Endodermal cell (in vitro differentiated cells): Measurements from ENCODE around the gene KRT25. TPM values are rescaled to one million over a fixed set of nuclear protein-coding genes. Genes with fewer than 3 reads are reported as not detected.

Experiments
- DNase-seq: peaks from one replicate; pipeline ENCODE4 v3.0.0-alpha.2; 2017
- H3K27ac ChIP-seq: 2 replicates; pipeline ENCODE4 v1.5.1; 2013; ENCODE audit warnings: mild to moderate bottlenecking, low read depth, low read length, moderate library complexity
- H3K27me3 ChIP-seq: 2 replicates; pipeline ENCODE4 v1.6.1; 2013; ENCODE audit warnings: mild to moderate bottlenecking, low read length, moderate library complexity; ENCODE audit not compliant: insufficient read depth, control insufficient read depth, poor library complexity, severe bottlenecking
- H3K36me3 ChIP-seq: 2 replicates; pipeline ENCODE4 v1.7.0; 2013; ENCODE audit warnings: mild to moderate bottlenecking, low read length, moderate library complexity; ENCODE audit not compliant: control insufficient read depth, insufficient read depth
- H3K4me1 ChIP-seq: one replicate; pipeline ENCODE4 v1.7.0; 2013; ENCODE audit warnings: low read length; ENCODE audit not compliant: control insufficient read depth, insufficient read depth
- H3K4me3 ChIP-seq: 2 replicates; pipeline ENCODE4 v1.5.1; 2013; ENCODE audit warnings: mild to moderate bottlenecking, low read length, moderate library complexity
- H3K9ac ChIP-seq: 2 replicates; pipeline ENCODE4 v1.6.1; 2013; ENCODE audit warnings: mild to moderate bottlenecking, low read length, moderate library complexity; ENCODE audit not compliant: poor library complexity, severe bottlenecking; ENCODE audit errors: extremely low read depth
- H3K9me3 ChIP-seq: 2 replicates; pipeline ENCODE4 v1.6.1; 2013; ENCODE audit warnings: mild to moderate bottlenecking, low read length, moderate library complexity; ENCODE audit not compliant: control insufficient read depth
- H3K27ac Mint-ChIP-seq: 2 replicates; pipeline ENCODE4 v1.8.0; 2020; ENCODE audit warnings: mixed read lengths
- H3K27me3 Mint-ChIP-seq: 2 replicates; pipeline ENCODE4 v1.8.0; 2021; ENCODE audit warnings: mild to moderate bottlenecking, mixed read lengths; ENCODE audit not compliant: insufficient read depth
- H3K36me3 Mint-ChIP-seq: 2 replicates; pipeline ENCODE4 v1.8.0; 2020; ENCODE audit warnings: low read depth, mixed read lengths
- H3K4me1 Mint-ChIP-seq: 2 replicates; pipeline ENCODE4 v1.8.0; 2020; ENCODE audit warnings: mixed read lengths
- H3K4me3 Mint-ChIP-seq: 2 replicates; pipeline ENCODE4 v1.8.0; 2020; ENCODE audit warnings: mild to moderate bottlenecking, moderate library complexity, mixed read lengths
- H3K9me3 Mint-ChIP-seq: 2 replicates; pipeline ENCODE4 v1.8.0; 2020; ENCODE audit warnings: mild to moderate bottlenecking, mixed read lengths
- WGBS, 2 experiments: methylation state at CpG; one replicate each; pipeline versions ENCODE4 v1.1.5 to v1.1.7; 2013; ENCODE audit warnings: missing lambda C conversion rate in 2 of 2, mixed read lengths in 1 of 2; ENCODE audit not compliant: insufficient coverage in 1 of 2, insufficient read length in 1 of 2; 5-methylcytosine and 5-hydroxymethylcytosine counted together
- total RNA-seq, 2 donors: library from RNA; stranded (reverse); fragmentation: NEBNext Ultra II Directional in 1 of 2; extraction: Animal tissue kit (Norgen Biotek cat#: 25700) in 1 of 2; gene quantifications; 2 replicates in 1 of 2; 3 replicates in 1 of 2; pipeline ENCODE4 v1.2.1, GENCODE V29; 2021
- TF ChIP-seq, protein P1 (sequence below): fragments of 200-600 bp; sonication (generic); conservative IDR thresholded peaks from 2 replicates; pipeline ENCODE4 v1.5.0; 2021; ENCODE audit warnings: antibody characterized with exemption, mild to moderate bottlenecking

KRT25 gene
- total RNA-seq, 2 donors from 2014 or later = not detected

DNA sequence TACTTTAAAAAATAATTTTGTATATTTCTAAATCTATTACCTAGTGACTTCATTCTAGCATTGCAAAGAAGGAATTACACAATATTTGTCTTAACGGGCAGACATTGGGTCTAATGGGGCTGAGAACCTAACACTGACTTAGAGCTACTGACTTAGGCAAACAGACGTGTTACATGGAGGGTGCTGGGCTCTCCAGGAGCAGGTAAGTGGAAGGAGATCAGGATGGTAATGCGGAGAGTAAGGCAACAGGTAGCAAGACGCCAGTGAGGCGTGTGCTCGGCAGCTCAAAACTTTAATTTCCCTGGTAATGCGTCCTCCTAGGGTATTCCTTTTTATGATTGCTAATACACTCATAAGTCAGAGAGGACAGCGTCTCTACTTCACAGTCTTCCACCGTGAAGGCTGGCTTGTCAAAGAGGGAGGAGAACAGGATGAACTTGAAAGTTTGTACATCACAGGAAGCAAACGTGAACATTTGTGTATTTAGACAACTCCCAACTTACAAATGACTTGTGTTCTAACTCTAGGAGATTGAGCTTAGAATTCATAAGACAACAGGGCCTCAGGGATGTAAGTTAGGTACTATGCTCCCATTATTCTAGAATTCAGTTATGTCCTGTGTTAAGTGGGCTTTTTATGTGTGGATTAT lies 40.0 kb upstream of the KRT25 start:
- peaks cover 10% of the 10 kb centered on the region for H3K27me3 ChIP-seq
- H3K9me3 Mint-ChIP-seq = no peaks in the 10 kb centered on the region
- no peaks in the 10 kb centered on the region for H3K36me3 ChIP-seq
- no peak overlapping the region for H3K4me3 ChIP-seq
- H3K27ac ChIP-seq = no peak overlapping the region
- H3K4me3 Mint-ChIP-seq = no peak overlapping the region
- H3K4me1 ChIP-seq = no peaks in the 10 kb centered on the region
- no peak for DNase-seq
- no peak overlapping the region for H3K9ac ChIP-seq
- no peaks in the 10 kb centered on the region for H3K36me3 Mint-ChIP-seq
- TF ChIP-seq, protein P1, sequence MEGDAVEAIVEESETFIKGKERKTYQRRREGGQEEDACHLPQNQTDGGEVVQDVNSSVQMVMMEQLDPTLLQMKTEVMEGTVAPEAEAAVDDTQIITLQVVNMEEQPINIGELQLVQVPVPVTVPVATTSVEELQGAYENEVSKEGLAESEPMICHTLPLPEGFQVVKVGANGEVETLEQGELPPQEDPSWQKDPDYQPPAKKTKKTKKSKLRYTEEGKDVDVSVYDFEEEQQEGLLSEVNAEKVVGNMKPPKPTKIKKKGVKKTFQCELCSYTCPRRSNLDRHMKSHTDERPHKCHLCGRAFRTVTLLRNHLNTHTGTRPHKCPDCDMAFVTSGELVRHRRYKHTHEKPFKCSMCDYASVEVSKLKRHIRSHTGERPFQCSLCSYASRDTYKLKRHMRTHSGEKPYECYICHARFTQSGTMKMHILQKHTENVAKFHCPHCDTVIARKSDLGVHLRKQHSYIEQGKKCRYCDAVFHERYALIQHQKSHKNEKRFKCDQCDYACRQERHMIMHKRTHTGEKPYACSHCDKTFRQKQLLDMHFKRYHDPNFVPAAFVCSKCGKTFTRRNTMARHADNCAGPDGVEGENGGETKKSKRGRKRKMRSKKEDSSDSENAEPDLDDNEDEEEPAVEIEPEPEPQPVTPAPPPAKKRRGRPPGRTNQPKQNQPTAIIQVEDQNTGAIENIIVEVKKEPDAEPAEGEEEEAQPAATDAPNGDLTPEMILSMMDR = no peak
- peaks cover 4% of the 10 kb centered on the region for H3K4me1 Mint-ChIP-seq
- WGBS, 2 experiments = 91 to 96% methylated on average over 9 to 10 of the region's 10 CpGs
- peaks cover 24% of the 10 kb centered on the region for H3K27me3 Mint-ChIP-seq
- H3K9me3 ChIP-seq = no peaks in the 10 kb centered on the region
- no peak overlapping the region for H3K27ac Mint-ChIP-seq

DNA sequence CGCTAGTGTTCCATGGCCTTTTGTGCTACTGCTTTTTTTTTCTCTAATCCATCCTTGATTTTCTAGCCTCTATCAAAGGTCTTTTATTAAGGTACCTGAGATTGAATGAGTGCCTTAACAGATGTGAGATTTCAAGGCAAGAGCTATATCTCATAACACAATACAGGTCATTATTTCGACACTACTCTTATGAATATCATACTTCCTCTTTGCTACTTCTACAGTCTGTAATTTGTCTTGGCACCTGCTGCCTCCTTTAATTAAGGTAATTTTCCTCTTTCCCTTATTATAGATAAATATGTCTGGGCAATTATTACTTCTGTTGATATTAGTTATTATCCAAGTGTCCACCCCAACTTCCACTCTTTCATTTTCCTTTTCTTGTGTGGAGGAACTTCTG lies 39.3 kb upstream of the KRT25 start:
- H3K9ac ChIP-seq = no peak overlapping the region
- no peaks in the 10 kb centered on the region for H3K36me3 ChIP-seq
- DNase-seq = no peak
- Mint-ChIP-seq H3K4me1 (peaks cover 4% of the 10 kb centered on the region), H3K9me3 (no peaks in the 10 kb centered on the region), H3K27me3 (peaks cover 21% of the 10 kb centered on the region), H3K4me3 (no peak overlapping the region), H3K27ac (no peak overlapping the region), H3K36me3 (no peaks in the 10 kb centered on the region)
- H3K4me1 ChIP-seq = no peaks in the 10 kb centered on the region
- TF ChIP-seq, protein P1 = no peak
- H3K27ac ChIP-seq = no peak overlapping the region
- no peaks in the 10 kb centered on the region for H3K9me3 ChIP-seq
- H3K4me3 ChIP-seq = no peak overlapping the region
- peaks cover 3% of the 10 kb centered on the region for H3K27me3 ChIP-seq
- WGBS, 2 experiments = 80 to 94% methylated on average over 1 to 2 of the region's 2 CpGs

DNA sequence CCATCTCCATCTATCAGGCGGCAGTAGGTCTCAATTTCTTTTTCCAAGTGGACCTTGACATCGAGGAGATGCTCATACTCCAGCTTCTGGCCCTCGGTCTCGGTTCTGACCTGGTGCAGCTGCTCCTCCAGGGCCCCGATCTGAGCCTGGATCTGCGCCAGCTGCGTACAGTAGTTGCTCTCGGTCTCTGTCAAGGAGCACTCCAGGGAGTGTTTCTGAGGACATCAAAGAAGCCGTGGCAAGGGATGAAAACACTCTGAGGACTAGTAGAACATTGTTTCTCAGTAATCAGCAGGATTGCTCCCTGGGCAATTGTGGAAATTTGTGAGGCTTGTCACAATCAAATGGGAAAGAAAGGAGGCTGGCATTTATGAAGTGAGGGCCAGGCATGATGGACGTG lies 38.7 kb upstream of the KRT25 start:
- H3K27ac Mint-ChIP-seq = no peak overlapping the region
- H3K36me3 ChIP-seq = no peaks in the 10 kb centered on the region
- H3K27me3 ChIP-seq = no peaks in the 10 kb centered on the region
- H3K4me3 ChIP-seq = no peak overlapping the region
- H3K9me3 ChIP-seq = no peaks in the 10 kb centered on the region
- H3K9ac ChIP-seq = no peak overlapping the region
- H3K4me3 Mint-ChIP-seq = no peak overlapping the region
- H3K4me1 ChIP-seq = no peaks in the 10 kb centered on the region
- H3K9me3 Mint-ChIP-seq = no peaks in the 10 kb centered on the region
- H3K4me1 Mint-ChIP-seq = peaks cover 4% of the 10 kb centered on the region
- DNase-seq = no peak
- peaks cover 18% of the 10 kb centered on the region for H3K27me3 Mint-ChIP-seq
- 89 to 93% methylated on average over 3 to 10 of the region's 10 CpGs for WGBS, 2 experiments
- TF ChIP-seq, protein P1 = no peak
- H3K27ac ChIP-seq = no peak overlapping the region
- no peaks in the 10 kb centered on the region for H3K36me3 Mint-ChIP-seq
